NT2/D1 (cell line): Measurements from ENCODE around the gene TATDN2.
A peak's percentile ranks its signal among the peaks of the same experiment; 100 is the strongest.

Experiments used
- DNase-seq: peaks from one replicate; pipeline ENCODE4 v3.0.0-alpha.2; 2011; ENCODE audit warnings: low read depth, low spot score
- H3K27me3 ChIP-seq: 2 replicates; pipeline ENCODE4 v1.6.0; 2011; ENCODE audit warnings: mild to moderate bottlenecking; ENCODE audit not compliant: insufficient read length, insufficient read depth
- H3K36me3 ChIP-seq: 2 replicates; pipeline ENCODE4 v1.6.1; 2011; ENCODE audit warnings: mild to moderate bottlenecking, low read length, mixed read lengths; ENCODE audit not compliant: insufficient read depth, insufficient read length
- H3K4me1 ChIP-seq: 2 replicates; pipeline ENCODE4 v1.5.1; 2011; ENCODE audit not compliant: insufficient read depth, insufficient read length
- H3K4me3 ChIP-seq: 2 replicates; pipeline ENCODE4 v1.5.1; 2011; ENCODE audit warnings: low read depth; ENCODE audit not compliant: insufficient read length
- H3K9ac ChIP-seq: 2 replicates; pipeline ENCODE4 v1.6.0; 2011; ENCODE audit warnings: low read depth; ENCODE audit not compliant: insufficient read length
- H3K9me3 ChIP-seq: 2 replicates; pipeline ENCODE4 v1.5.1; 2011; ENCODE audit warnings: mild to moderate bottlenecking, low read length; ENCODE audit not compliant: insufficient read depth
- SUZ12 ChIP-seq: IDR thresholded peaks from 2 replicates; pipeline ENCODE4 v1.6.1; 2011; ENCODE audit not compliant: insufficient read length, insufficient read depth; ENCODE audit errors: extremely low read depth
- YY1 ChIP-seq: IDR thresholded peaks from 2 replicates; pipeline ENCODE4 v1.6.1; 2011; ENCODE audit not compliant: insufficient read length, insufficient read depth
- ZNF274 ChIP-seq: IDR thresholded peaks from 2 replicates; pipeline ENCODE4 v1.6.1; 2011; ENCODE audit warnings: mild to moderate bottlenecking, low read depth, low read length

Gene TATDN2

GRCh38 chr3:10281951-10282350 lies 33.7 kb downstream of the TATDN2 start:
- H3K9me3 ChIP-seq: no peaks in the 10 kb centered on the region
- no peak overlapping the region for H3K9ac ChIP-seq
- DNase-seq: no peak
- TF ChIP-seq SUZ12: no peak
- TF ChIP-seq YY1: no peak
- TF ChIP-seq ZNF274: no peak
- no peak overlapping the region for H3K4me3 ChIP-seq
- H3K36me3 ChIP-seq: peaks cover 64% of the 10 kb centered on the region
- peaks cover 16% of the 10 kb centered on the region for H3K4me1 ChIP-seq
- H3K27me3 ChIP-seq: no peaks in the 10 kb centered on the region

GRCh38 chr3:10283638-10284037 lies 35.4 kb downstream of the TATDN2 start:
- Histone ChIP-seq H3K36me3 (peaks cover 61% of the 10 kb centered on the region), H3K4me1 (peaks cover 29% of the 10 kb centered on the region), H3K27me3 (no peaks in the 10 kb centered on the region), H3K9me3 (no peaks in the 10 kb centered on the region), H3K4me3 (no peak overlapping the region), H3K9ac (no peak overlapping the region)
- no peak for TF ChIP-seq YY1
- DNase-seq: no peak

GRCh38 chr3:10284496-10284895 lies 36.2 kb downstream of the TATDN2 start:
- H3K9me3 ChIP-seq: no peaks in the 10 kb centered on the region
- H3K9ac ChIP-seq: no peak overlapping the region
- no peak for TF ChIP-seq SUZ12
- no peak for TF ChIP-seq ZNF274
- TF ChIP-seq YY1: no peak
- H3K27me3 ChIP-seq: no peaks in the 10 kb centered on the region
- H3K4me1 ChIP-seq: peaks cover 36% of the 10 kb centered on the region
- peaks cover 59% of the 10 kb centered on the region for H3K36me3 ChIP-seq
- DNase-seq: no peak
- H3K4me3 ChIP-seq: no peak overlapping the region

GRCh38 chr3:10285272-10286132 lies 37.2 kb downstream of the TATDN2 start:
- Histone ChIP-seq H3K9ac (no peak overlapping the region), H3K4me1 (peaks cover 44% of the 10 kb centered on the region), H3K9me3 (no peaks in the 10 kb centered on the region), H3K27me3 (no peaks in the 10 kb centered on the region), H3K4me3 (no peak overlapping the region), H3K36me3 (peaks cover 50% of the 10 kb centered on the region)
- TF ChIP-seq ZNF274 (no peak), YY1 (no peak), SUZ12 (no peak)
- no peak for DNase-seq

- peaks cover 48% of the 10 kb centered on the region for H3K36me3 ChIP-seq
- no peak overlapping the region for H3K4me3 ChIP-seq
- no peaks in the 10 kb centered on the region for H3K27me3 ChIP-seq
- H3K9me3 ChIP-seq: no peaks in the 10 kb centered on the region
- peaks cover 50% of the 10 kb centered on the region for H3K4me1 ChIP-seq
- no peak overlapping the region for H3K9ac ChIP-seq
- no peak for DNase-seq
- TF ChIP-seq ZNF274 (no peak), YY1 (no peak), SUZ12 (no peak)
Observed at GRCh38 chr3:10286133-10286524, 37.9 kb downstream of the TATDN2 start.

- H3K9ac ChIP-seq: no peak overlapping the region
- peaks cover 53% of the 10 kb centered on the region for H3K36me3 ChIP-seq
- H3K4me3 ChIP-seq: no peak overlapping the region
- no peaks in the 10 kb centered on the region for H3K9me3 ChIP-seq
- H3K27me3 ChIP-seq: no peaks in the 10 kb centered on the region
- TF ChIP-seq ZNF274: no peak
- no peak for TF ChIP-seq SUZ12
- no peak for TF ChIP-seq YY1
- peak; percentile 88 for DNase-seq
- H3K4me1 ChIP-seq: peaks cover 52% of the 10 kb centered on the region
Observed at GRCh38 chr3:10286596-10287295, 38.5 kb downstream of the TATDN2 start.

GRCh38 chr3:10287936-10288574 lies 39.8 kb downstream of the TATDN2 start:
- DNase-seq: no peak
- H3K9ac ChIP-seq: no peak overlapping the region

More at GRCh38 chr3:10287936-10288574, 39.8 kb downstream of the TATDN2 start:
- Histone ChIP-seq H3K9me3 (no peaks in the 10 kb centered on the region), H3K27me3 (no peaks in the 10 kb centered on the region), H3K4me1 (peaks cover 52% of the 10 kb centered on the region), H3K36me3 (peaks cover 59% of the 10 kb centered on the region), H3K4me3 (no peak overlapping the region)
- TF ChIP-seq SUZ12: no peak
- no peak for TF ChIP-seq YY1
- TF ChIP-seq ZNF274: no peak
